GM12875 (cell line): ENCODE data around the gene CELF4.

Experiments used
- H3K4me3 ChIP-seq: one replicate; pipeline ENCODE4 v1.5.1; 2011; ENCODE audit warnings: low read depth, low read length, control low read depth
- TF ChIP-seq, protein P1 (sequence below): IDR thresholded peaks from 2 replicates; pipeline ENCODE4 v1.5.1; 2011; ENCODE audit warnings: low read depth, mild to moderate bottlenecking, control low read depth, inconsistent platforms, low read length, moderate library complexity, borderline replicate concordance; ENCODE audit not compliant: insufficient read depth

CELF4 gene

DNA sequence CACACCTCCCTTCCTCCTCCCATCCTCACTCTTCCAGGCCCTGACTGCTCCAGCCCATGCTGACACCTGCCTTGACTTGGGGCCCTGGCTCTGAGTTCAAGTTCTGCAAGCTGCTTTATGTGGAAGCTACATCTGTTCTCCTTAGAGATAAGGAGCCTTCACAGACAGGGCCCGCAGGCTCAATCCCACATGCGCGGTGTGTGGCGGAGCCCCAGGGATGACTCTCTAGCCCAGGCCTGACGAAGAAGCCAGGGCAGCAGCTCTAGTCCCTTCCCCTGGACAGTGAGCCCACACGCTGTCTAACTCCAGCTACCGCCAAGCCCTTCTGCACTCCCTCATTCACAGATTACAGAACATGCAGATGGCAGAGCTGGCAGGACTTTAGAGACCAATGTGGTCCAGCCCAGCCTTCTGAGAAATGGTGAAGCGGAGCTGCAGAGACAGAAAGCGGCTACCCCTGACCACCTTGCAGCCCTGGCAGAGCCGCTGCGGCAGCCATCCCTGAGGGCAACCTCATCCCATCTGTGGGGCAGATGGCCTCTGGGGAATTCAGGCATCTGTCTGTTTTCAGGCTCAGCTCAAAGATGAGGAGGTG lies 304.3 kb downstream of the CELF4 start:
- TF ChIP-seq, protein P1, sequence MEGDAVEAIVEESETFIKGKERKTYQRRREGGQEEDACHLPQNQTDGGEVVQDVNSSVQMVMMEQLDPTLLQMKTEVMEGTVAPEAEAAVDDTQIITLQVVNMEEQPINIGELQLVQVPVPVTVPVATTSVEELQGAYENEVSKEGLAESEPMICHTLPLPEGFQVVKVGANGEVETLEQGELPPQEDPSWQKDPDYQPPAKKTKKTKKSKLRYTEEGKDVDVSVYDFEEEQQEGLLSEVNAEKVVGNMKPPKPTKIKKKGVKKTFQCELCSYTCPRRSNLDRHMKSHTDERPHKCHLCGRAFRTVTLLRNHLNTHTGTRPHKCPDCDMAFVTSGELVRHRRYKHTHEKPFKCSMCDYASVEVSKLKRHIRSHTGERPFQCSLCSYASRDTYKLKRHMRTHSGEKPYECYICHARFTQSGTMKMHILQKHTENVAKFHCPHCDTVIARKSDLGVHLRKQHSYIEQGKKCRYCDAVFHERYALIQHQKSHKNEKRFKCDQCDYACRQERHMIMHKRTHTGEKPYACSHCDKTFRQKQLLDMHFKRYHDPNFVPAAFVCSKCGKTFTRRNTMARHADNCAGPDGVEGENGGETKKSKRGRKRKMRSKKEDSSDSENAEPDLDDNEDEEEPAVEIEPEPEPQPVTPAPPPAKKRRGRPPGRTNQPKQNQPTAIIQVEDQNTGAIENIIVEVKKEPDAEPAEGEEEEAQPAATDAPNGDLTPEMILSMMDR = no peak
- no peak overlapping the region for H3K4me3 ChIP-seq

DNA sequence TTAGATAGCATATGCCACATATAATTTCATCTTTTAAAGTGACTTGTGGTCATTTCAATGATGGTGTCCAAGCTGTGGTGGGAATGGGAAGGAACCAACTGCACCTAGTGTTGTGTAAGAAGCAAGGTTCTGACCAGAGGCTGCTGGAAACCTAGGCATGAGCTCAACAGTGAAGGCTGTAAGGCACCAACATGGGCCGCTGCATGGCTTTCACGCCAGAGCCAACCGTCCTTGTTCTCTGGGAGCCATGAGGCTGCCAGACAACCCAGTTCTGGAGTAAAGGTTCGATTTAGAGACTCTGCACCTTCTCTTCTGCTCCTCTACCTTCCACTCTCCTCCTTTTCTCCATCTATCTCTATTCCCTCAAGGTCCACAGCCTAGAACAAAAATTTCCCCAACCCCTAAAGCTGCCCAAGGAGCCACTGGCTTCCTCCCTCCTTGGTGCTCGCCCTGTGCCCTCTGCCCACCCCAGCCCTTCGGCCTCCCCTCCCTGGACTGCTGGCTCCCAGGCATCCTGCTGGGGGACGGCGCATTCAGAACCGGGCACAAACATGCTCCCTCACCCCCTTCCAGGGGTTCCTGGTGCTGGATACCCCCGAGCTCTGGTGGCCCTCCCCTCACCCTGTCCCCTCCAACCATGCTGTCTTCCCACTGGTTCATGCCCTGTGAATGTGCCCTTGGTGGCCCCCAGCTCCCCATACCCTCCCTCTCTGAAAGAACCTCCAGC lies 305.1 kb downstream of the CELF4 start:
- TF ChIP-seq, protein P1 = no peak
- H3K4me3 ChIP-seq = no peak overlapping the region

DNA sequence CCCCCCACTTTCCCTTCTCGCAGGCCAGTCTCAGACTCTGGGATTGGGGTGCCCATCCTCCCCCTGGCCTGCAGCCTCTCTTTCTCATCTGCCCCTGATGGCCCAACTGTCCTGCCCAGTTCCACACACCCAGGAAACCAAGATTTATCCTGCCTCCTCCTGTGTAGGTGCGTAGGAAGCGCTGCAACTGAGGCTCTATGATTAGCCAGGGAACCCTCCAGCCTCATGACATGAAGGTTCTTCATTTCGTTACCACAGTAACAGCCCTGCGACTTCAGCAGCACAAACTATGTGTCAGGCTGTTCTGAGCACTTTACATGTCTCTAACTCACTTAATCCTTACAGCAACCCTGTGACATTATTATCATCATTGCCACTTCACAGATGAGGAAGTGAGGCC lies 305.9 kb downstream of the CELF4 start:
- no peak overlapping the region for H3K4me3 ChIP-seq
- TF ChIP-seq, protein P1 = no peak

DNA sequence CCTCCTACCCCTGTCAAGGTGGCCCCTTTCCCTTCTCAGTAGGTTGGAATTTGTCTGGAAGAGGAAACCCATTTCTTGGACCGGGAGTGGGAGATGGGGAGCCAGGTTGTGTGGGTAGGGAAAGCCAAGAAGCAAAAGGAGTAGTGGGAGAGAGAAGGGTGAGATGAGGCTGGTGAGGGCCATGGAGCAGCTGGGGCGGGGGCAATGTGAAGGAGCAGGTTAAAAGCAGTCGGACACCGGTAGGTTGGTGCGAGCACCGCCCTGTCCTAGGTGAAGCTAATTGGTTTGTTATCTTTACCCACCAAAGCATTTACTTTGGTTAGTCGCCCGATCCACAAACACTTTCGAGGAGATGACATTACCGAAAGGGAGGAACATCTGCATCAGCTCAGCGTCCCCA lies 306.8 kb downstream of the CELF4 start:
- TF ChIP-seq, protein P1 = no peak
- no peak overlapping the region for H3K4me3 ChIP-seq

DNA sequence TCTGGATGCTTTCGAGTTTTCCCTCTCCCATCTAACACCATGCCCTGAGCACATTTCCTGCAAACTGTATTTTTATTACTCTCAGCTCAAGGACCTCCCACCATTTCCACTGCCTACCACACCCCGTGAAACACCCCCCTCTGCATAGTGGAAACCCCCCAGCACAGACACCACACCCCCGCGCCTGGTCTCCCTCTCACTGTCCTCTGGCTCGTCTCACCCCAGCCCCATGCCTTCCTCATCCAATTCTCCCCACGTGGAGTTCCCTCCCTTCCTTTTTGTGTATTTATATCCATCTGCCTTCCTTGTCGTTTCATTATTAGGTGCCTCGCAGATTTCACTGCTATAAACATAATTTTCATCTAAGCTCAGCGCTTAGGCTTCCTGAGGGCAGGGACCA lies 307.5 kb downstream of the CELF4 start:
- TF ChIP-seq, protein P1 = no peak
- no peak overlapping the region for H3K4me3 ChIP-seq

DNA sequence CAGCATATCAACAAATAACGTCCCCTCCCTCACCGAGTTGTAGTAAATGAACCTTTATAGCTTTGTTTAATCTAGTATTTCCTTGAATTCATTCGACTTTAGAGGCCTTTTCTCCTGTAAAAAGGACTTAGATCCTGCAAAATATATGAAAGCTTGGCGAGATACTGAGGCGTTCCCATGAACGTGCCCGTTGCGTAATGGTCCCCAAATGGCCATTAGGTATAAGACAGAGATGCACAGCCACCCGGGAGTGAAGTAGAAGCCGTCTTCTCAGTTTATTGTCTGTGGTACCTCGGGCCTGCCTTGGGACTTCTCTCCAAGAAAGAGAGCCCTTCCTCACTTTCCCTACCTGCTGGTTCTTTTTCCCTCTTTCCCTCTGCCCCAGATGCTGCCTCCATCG lies 310.6 kb downstream of the CELF4 start:
- no peak overlapping the region for H3K4me3 ChIP-seq

More for the DNA sequence above, 310.6 kb downstream of the CELF4 start:
- TF ChIP-seq, protein P1 = no peak
